K562 (cell line): ENCODE data around the gene NACA. TPM values are rescaled to one million over a fixed set of nuclear protein-coding genes. Genes with fewer than 3 reads are reported as not detected.

Source experiments
- ATAC-seq: fragments of 200-7000 bp; cut with Tn5 transposase; 3 replicates; pipeline ENCODE4 v1.9.1; 2020; ENCODE audit warnings: moderate library complexity
- BruUV-seq: library from RNA; stranded (reverse); fragments of 400-500 nt; replicated peaks from 2 replicates; lab custom pipeline; 2021; lab: Mats Ljungman, UMichigan
- CTCF ChIA-PET: fragments of 300-600 bp; formaldehyde crosslinking; extraction: SDS; loops from one replicate; lab custom pipeline; 2021; ENCODE audit warnings: low intra/inter-chr PET ratio; lab: Yijun Ruan, JAX
- POLR2A ChIA-PET: fragments of 300-600, 350-650 bp; sonication (Branson Sonifier 250); formaldehyde crosslinking; extraction: SDS; loops from one replicate; lab custom pipeline; 2021; ENCODE audit warnings: antibody characterized with exemption, inconsistent platforms; lab: Yijun Ruan, JAX
- DNase-seq, 4 experiments: peaks; one replicate each; pipeline versions ENCODE4 v3.0.0 to v3.0.0-alpha.2; 2011 to 2018; ENCODE audit warnings: low spot score in 3 of 4, mixed read lengths in 3 of 4; ENCODE audit errors: extremely low read depth in 1 of 4
- FAIRE-seq: peaks from 2 replicates; lab custom pipeline; 2011; peaks lifted over from hg19 to GRCh38; lab: Jason Lieb, UNC
- H2AFZ ChIP-seq: 2 replicates; pipeline ENCODE4 v1.6.0; 2011; ENCODE audit warnings: low read depth, low read length, control low read depth, inconsistent platforms
- H3K27ac ChIP-seq: fragments of 200-600 bp; 3 replicates; pipeline ENCODE4 v1.8.0; 2011; ENCODE audit warnings: low read depth, mild to moderate bottlenecking, control low read depth, inconsistent platforms, low read length, moderate library complexity, mixed read lengths; ENCODE audit errors: extremely low read depth
- H3K27me3 ChIP-seq, 2 experiments: fragments of 300-600 bp in 1 of 2; 2 replicates in 1 of 2; 3 replicates in 1 of 2; pipeline versions ENCODE4 v1.6.0 to v1.8.0; 2011; ENCODE audit warnings: inconsistent platforms in 2 of 2, low read length in 2 of 2, mild to moderate bottlenecking in 1 of 2, mixed read lengths in 1 of 2, moderate library complexity in 1 of 2; ENCODE audit not compliant: control insufficient read depth in 2 of 2, insufficient read depth in 2 of 2
- H3K36me3 ChIP-seq: fragments of 300-600 bp; 3 replicates; pipeline ENCODE4 v1.8.0; 2011; ENCODE audit warnings: mild to moderate bottlenecking, low read length, inconsistent platforms; ENCODE audit not compliant: control insufficient read depth, insufficient read depth
- H3K4me1 ChIP-seq, 2 experiments: fragments of 200-600 bp in 1 of 2; replicated peaks in 1 of 2; 2 replicates in 1 of 2; 3 replicates in 1 of 2; pipeline versions ENCODE4 v1.5.1 to v1.8.0; 2011; ENCODE audit warnings: inconsistent platforms in 2 of 2, low read length in 2 of 2, mild to moderate bottlenecking in 1 of 2, mixed read lengths in 1 of 2, moderate library complexity in 1 of 2; ENCODE audit not compliant: control insufficient read depth in 2 of 2, insufficient read depth in 2 of 2
- H3K4me2 ChIP-seq: 2 replicates; pipeline ENCODE4 v1.6.1; 2011; ENCODE audit warnings: low read length, control low read depth, inconsistent platforms, mixed read lengths; ENCODE audit not compliant: insufficient read depth
- H3K4me3 ChIP-seq: fragments of 200-600 bp; sonication (generic), shearing (Covaris generic); 2 replicates; pipeline ENCODE4 v1.5.1; 2016; ENCODE audit warnings: control low read depth, inconsistent platforms
- H3K79me2 ChIP-seq: fragments of 200-600 bp; 3 replicates; pipeline ENCODE4 v1.8.0; 2011; ENCODE audit warnings: low read length, inconsistent platforms; ENCODE audit not compliant: control insufficient read depth, insufficient read depth
- H3K9ac ChIP-seq, 2 experiments: 2 replicates each; pipeline versions ENCODE4 v1.6.0 to v1.6.1; 2011; ENCODE audit warnings: low read depth in 2 of 2, low read length in 2 of 2, control low read depth in 1 of 2, inconsistent platforms in 1 of 2, mild to moderate bottlenecking in 1 of 2, mixed read lengths in 1 of 2; ENCODE audit not compliant: insufficient read depth in 1 of 2
- H3K9me1 ChIP-seq: one replicate; pipeline ENCODE4 v1.6.0; 2011; ENCODE audit warnings: inconsistent platforms, mild to moderate bottlenecking, low read length, moderate library complexity; ENCODE audit not compliant: control insufficient read depth, insufficient read depth
- H3K9me3 ChIP-seq: replicated peaks from 2 replicates; pipeline ENCODE4 v1.5.1; 2011; ENCODE audit warnings: low read depth, low read length, inconsistent platforms; ENCODE audit not compliant: control insufficient read depth, insufficient read depth
- H4K20me1 ChIP-seq: replicated peaks from 2 replicates; pipeline ENCODE4 v1.6.1; 2011; ENCODE audit warnings: low read length, inconsistent platforms, mixed read lengths; ENCODE audit not compliant: control insufficient read depth, insufficient read depth
- FOXK1 ChIP-seq: sonication (generic); formaldehyde crosslinking; IDR thresholded peaks from 2 replicates; pipeline ENCODE4 v1.8.0; 2022; ENCODE audit warnings: missing genetic modification reagents, mild to moderate bottlenecking, borderline replicate concordance
- HDAC3 ChIP-seq: fragments of 450-650 bp; IDR thresholded peaks from 2 replicates; pipeline ENCODE4 v1.6.1; 2018; ENCODE audit warnings: borderline replicate concordance, mild to moderate bottlenecking, moderate library complexity; ENCODE audit not compliant: partially characterized antibody
- POLR2G ChIP-seq: fragments of 200-400 bp; formaldehyde crosslinking; IDR thresholded peaks from 2 replicates; pipeline ENCODE4 v1.6.1; 2017; ENCODE audit warnings: low read depth, mild to moderate bottlenecking, antibody characterized with exemption, low read length, moderate library complexity
- RBFOX2 ChIP-seq: fragments of 200-400 bp; formaldehyde crosslinking; IDR thresholded peaks from 2 replicates; pipeline ENCODE4 v1.6.1; 2017; ENCODE audit warnings: low read depth, mild to moderate bottlenecking, low read length, moderate library complexity
- WGBS: fragments of 100-300 bp; shearing (Covaris generic); methylation state at CpG from one replicate; pipeline ENCODE4 v1.1.6; 2016; ENCODE audit warnings: low coverage, mixed read lengths; ENCODE audit not compliant: insufficient coverage; ENCODE audit errors: missing lambda C conversion rate; 5-methylcytosine and 5-hydroxymethylcytosine counted together
- in situ Hi-C: fragments of 300-500 bp; cut with MboI; formaldehyde crosslinking; loops from 4 replicates; pipeline ENCODE4 v1.15.0; 2018; ENCODE audit warnings: inconsistent platforms, mixed read lengths
- intact Hi-C: fragments of 100-400 bp; cut with micrococcal nuclease; formaldehyde crosslinking; loops from 2 replicates; pipeline ENCODE4 v1.14.2; 2022
- polyA plus RNA-seq, 8 experiments: library from polyadenylated mRNA; depleted of rRNA in 4 of 8; stranded (reverse) in 5 of 8; unstranded in 3 of 8; fragments of >200 nt; fragmentation: Nextera tagmentation in 2 of 8; fragmentation: Illumina TruSeq in 1 of 8; extraction: Ambion mirVana in 2 of 8; extraction: Trizol in 1 of 8; gene quantifications; 2 replicates each; pipeline versions ENCODE4 v1.2.1 to v1.2.3, GENCODE V29; 2011 to 2014; ENCODE audit warnings: inconsistent platforms in 1 of 8, missing spikeins in 1 of 8
- total RNA-seq, 7 experiments: library from RNA; depleted of rRNA in 6 of 7; stranded (reverse); fragments of >200 nt in 6 of 7; fragmentation: Illumina TruSeq in 2 of 7; extraction: Trizol in 2 of 7; gene quantifications; 2 replicates each; pipeline versions ENCODE4 v1.2.1 to v1.2.3, GENCODE V29; 2011 to 2021; ENCODE audit warnings: low replicate concordance in 1 of 7
- TF ChIP-seq, protein P1 (sequence below): fragments of 450-650 bp; IDR thresholded peaks from 2 replicates; pipeline ENCODE4 v1.6.1; 2016; ENCODE audit warnings: low read depth, mild to moderate bottlenecking, moderate library complexity

The NACA gene
- total and polyA plus RNA-seq, 9 of the 15 experiments (the other 6 are each of a cell fraction or from before 2014, with no cell fraction given): 1,030 to 2,416 (median 1,645) TPM

DNA sequence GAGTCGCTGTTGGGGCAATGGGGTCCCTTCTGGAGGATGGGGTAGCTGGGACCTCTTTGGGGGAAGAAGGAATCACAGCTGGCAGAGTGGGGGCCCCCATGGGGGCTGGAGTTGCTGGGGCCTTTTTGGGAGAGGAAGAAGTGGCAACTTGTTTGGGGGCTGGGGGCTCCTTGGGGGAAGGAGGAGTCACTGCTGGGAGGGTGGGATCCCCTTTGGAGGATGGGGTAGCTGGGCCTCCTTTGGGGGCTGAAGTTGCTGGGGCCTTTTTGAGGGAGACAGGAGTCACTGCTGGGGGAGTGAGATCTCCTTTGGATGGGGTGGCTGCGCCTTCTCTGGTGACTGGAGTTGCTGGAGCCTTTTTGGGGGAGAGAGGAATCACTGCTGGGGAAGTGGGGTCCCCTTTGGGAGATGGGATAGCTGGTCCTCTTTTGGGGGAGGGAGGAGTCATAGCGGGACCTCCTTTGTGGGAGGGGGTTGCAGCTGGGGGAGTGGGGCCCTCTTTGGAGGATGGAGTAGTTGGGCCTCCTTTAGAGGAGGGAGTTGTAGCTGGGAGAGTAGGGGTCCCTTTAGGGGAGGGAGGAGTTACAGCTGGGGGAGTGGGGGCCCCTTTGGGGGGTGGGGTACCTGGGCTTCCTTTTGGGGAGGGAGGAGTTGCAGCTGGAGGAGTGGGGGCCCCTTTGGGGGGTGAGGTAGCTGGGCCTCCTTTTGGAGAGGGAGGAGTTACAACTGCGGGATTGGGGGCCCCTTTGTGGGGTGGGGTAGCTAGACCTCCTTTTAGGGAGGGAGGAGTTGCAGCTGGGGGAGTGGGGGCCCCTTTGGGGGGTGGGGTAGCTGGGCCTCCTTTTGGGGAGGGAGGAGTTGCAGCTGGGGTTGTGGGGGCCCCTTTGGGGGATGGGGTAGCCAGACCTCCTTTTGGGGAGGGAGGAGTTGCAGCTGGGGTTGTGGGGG is 7.9 kb downstream of the NACA start:
- intact Hi-C loops (no loop called here), in situ Hi-C loops (no loop called here)
- no peak overlapping the region for H3K27ac ChIP-seq
- no peak for FAIRE-seq
- no peaks in the 10 kb centered on the region for H3K27me3 ChIP-seq
- H3K36me3 ChIP-seq: peaks cover 96% of the 10 kb centered on the region
- H3K9ac ChIP-seq: no peak overlapping the region; a peak in 1 of 4 replicates
- DNase-seq: peak in 2 of 4 experiments; percentile 48 to 54
- no peak overlapping the region for H3K4me2 ChIP-seq
- H3K9me3 ChIP-seq: no peaks in the 10 kb centered on the region
- no TSS peak for BruUV-seq
- CTCF ChIA-PET: no interaction called here
- no peak overlapping the region for H2AFZ ChIP-seq
- no peak for ATAC-seq
- H4K20me1 ChIP-seq: peaks cover 60% of the 10 kb centered on the region
- H3K4me1 ChIP-seq: peaks cover 25 to 36% of the 10 kb centered on the region in 2 experiments
- POLR2A ChIA-PET: interaction anchor here (0.6 to 2.0 kb wide), 6 partner anchors 8 to 35 kb away, joined by 3 to 27 read pairs (median 8); partner anchors contain the start of genes NACA and PTGES3
- H3K4me3 ChIP-seq: no peak overlapping the region
- H3K79me2 ChIP-seq: peaks cover 78% of the 10 kb centered on the region
- H3K9me1 ChIP-seq: peaks cover 36% of the 10 kb centered on the region
- WGBS: 86% methylated on average over 1 of the region's 4 CpGs
- TF ChIP-seq, protein P1, sequence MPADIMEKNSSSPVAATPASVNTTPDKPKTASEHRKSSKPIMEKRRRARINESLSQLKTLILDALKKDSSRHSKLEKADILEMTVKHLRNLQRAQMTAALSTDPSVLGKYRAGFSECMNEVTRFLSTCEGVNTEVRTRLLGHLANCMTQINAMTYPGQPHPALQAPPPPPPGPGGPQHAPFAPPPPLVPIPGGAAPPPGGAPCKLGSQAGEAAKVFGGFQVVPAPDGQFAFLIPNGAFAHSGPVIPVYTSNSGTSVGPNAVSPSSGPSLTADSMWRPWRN: no peak
- TF ChIP-seq POLR2G (peak; percentile 38; the same call in 1 of the 2 replicates), FOXK1 (CRISPR knock-in tag) (no peak), HDAC3 (no peak), RBFOX2 (peak; percentile 55)
